HG03196 (cell line): Measurements from ENCODE around the gene TAPT1.
"Not testable (repeated sequence)": the region's sequence is repeated elsewhere in the genome, so short reads cannot be mapped to it uniquely, and the experiment has no call there.

ENCODE experiments used
- ATAC-seq: cut with Tn5 transposase; IDR thresholded peaks from one replicate; pipeline ENCODE4 v1.9.1; 2021; ENCODE audit not compliant: unreplicated experiment

The TAPT1 gene

DNA sequence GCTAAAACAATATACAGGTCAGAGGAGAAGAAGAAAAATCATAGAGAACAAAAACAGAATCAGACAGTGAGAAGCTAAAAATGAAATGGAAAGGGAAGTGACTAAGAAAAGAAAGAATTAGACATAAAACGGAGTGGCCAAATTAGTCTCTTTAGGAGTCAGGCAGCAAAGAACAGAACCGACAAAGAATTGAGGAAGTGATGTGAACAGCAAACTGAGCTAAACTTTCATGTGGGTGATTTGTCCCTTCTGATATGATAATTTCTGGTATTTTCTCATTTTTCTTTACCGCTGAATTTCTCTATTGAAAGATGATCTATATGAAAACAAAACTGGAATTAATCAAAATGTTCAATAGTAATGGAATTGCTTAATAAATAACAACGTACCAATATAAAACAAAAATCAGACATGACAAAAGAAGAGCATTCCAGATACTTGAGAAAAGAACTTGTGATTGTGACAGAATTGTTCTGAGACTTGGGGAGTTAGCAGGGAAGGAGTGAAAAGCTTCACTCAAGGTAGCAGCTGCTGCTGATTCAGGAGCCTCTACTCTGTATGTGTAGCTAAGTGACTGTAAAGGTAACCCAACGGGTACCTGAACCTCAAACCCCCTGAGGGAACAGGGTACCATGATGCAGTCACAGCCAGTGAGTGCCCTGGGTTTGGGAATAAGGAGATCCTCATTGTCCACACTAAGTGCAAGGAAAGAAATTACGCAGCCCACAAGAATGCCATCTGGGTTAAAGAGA, 8.8 kb downstream of the TAPT1 start:
- ATAC-seq, result peak; percentile 65

DNA sequence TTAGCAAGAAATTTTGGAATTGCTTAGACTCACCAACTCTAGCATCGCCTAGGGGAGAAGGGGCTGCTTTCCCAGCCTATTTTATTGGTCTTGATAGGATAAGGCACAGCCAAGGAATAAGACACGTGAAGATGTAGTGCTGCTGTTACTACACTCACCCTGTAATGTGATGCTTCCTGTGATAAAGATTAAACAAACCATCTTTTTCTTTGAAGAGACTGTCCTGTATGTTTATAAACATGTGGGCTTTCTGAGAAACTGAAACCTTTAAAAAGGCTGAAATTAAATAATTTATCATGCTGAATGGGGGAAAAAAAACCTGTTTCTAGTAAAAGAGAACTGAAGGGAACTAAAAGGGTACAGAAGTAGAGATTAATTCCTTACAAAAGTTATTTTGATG, 13.2 kb downstream of the TAPT1 start:
- no peak for ATAC-seq

DNA sequence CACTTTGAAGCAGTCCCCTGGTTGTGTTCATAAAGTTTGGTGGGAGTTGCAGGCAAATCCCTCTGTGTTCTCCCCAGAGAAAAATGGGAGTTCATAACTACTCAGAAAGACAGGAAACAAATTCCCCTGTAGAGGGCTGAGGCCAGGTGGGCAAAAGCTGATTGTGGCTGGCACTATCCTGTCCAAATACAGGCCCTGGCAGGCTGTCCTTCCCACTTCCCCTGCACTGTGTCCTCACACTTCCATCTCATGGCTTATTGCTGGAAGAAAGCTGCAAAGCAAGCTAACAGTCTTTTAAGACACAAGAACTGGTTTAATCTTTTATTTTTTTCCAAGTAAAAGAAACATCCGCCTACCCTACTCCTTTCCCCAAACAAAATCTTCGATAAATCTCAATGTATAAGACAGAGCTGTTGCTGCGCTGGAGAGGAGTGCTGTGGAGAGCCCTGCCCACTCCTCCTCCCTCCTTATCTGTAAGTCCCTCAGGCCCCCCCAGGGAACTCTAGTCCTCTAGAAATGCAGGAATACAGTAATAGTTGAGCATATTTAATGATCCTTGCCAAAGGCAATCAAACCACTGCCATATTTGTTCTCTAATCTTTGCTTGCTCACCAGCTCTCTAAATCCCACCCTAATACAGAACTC, 14.0 kb downstream of the TAPT1 start:
- no peak for ATAC-seq

DNA sequence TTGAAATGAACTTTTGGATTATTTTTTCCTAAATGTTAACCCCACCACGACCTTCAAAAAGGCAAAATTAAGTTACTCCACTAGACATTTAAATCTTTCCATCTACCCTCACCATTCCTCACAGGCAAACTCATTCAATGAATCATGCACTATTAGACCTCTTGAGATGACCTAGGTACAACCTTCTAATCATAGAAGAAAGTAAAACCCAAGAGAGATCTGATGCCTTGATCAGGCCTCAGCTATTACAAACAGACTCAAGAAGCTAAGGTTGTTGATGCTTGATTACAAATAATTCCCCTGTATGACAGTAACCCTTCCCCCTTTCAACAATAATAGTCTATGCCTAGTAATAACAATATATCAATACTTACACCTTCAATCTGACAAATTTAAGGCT, 18.9 kb downstream of the TAPT1 start:
- ATAC-seq, result no peak

DNA sequence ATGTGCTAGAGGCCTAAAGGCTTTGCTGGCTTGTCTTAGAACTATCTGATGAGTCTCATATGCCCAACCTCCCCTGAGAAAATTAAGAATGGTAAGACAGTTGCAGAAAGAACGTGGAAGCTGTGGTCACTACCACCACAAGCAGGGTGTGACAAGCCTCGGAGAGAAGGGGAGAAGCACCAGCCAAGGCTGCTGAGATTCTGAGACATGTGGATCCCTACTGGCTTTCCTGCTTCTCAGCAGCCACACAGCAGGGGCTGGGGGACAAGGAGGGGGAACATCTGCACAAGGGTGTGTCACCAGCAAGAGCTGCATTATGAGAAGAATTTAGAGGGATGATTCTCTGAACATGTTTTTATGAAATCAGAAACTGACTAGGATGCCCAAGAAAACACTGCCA, 19.4 kb downstream of the TAPT1 start:
- no peak for ATAC-seq

DNA sequence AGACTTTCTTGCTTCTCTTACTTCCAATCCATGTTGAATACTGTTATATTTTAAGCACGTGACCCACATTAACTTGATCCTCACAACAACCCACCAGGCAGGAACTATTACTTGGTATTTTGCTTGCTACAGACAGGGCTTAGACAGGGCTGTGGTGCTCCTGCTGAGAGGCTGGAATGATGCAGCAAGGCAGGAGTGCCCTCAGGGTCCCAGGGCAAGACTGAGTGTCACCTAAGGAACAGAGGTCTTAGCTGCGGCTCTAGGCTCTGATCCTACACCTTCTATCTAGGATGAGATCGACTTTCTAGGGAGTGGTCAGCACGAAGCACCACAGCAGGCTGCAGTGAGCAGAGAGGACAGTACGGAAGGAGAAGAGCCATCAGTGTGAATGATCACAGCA, 20.0 kb downstream of the TAPT1 start:
- no peak for ATAC-seq

DNA sequence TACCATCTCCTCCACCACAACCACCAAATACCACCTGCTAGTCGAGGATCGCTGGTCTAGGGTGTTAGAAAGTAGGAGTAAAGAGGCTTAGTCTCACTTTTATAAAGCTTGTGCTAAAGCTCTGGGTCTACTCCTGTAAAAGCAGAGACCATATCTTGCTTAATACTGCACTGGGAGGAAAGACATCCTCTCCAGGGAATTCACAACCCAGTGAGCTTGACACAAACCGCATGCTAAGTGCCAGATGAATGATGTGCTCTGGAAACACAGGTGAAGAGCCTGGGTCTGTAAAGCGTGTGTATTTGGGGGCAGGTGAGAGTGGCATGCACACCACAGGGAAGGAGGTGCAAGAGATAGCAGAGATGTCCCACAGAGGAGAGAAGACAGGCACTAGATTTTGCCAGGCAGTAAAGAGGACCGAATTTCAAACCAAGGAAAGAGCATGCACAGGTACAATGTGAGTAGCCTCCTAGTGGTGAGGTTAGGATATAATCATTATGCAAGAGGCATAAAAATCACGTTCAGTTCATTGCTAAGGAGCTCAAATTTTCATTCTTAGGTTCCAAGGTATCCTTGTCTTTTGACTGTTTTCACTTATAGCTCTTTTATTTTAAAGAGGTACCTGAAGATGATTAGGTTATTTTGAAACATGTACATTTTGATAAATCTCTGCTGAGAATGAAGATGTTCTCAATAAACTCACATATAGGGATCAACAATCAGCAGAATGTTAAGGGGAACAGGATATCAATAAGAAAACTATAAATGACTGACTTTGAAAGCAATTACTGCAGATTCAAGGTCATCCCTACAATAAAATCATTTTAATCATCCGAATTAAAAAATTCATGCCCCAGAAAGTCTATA, 20.7 kb downstream of the TAPT1 start:
- ATAC-seq, result peak; percentile 66

DNA sequence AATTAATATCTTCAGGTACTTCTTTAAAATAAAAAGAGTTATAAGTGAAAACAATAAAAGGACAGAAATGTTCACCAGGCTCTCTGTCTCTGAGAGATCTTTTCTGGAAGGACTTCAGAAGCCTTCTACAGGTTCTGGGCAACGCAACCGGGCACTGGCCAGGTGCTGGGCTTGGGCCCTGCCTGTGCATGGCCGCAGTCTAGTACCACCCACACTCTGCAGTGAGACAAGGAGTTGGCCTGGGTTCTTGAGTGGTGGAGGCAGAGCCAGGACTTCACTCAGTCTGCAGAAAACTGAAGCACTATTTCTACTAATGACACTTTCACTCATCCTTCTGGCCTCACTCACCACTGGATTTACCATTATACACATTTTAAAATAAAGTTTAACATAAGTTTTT, 21.8 kb downstream of the TAPT1 start:
- no peak for ATAC-seq

DNA sequence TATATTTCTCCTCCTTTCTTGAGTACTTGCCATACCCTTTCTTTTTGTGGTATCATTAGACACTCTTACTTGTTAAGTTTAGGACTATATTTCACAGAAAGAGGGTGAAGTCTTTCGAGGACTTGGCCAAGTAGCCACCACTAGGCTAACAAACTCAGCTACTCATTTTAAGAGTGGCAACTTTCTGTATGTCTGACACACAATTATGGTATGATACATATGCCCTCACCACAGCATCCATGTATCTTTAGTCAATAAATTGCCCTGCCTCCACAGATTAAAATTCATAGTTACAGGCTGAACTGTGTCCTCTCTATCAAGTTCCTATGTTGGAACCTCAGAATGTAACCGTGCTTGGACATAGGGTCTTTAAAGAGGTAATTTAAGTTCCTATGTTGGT, 23.2 kb downstream of the TAPT1 start:
- ATAC-seq, result no peak

DNA sequence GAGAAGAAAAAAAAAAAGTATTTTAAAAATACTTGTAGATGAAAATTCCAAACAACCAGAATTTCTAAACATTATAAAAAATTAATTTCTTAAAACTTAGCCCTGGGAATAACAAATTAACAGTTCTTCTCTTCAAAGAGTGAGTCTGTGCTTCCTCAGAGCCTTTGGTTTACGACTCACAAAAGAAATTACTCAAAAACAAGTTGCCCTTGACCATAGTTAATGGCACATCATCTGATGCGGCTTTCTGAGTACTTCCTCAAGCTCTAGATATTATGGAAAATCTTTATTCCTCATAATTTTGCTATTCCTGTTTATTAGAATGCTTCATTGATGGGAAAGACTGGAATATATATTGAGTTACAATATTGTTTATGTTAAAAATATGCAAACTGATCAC, 23.7 kb downstream of the TAPT1 start:
- ATAC-seq, result no peak

DNA sequence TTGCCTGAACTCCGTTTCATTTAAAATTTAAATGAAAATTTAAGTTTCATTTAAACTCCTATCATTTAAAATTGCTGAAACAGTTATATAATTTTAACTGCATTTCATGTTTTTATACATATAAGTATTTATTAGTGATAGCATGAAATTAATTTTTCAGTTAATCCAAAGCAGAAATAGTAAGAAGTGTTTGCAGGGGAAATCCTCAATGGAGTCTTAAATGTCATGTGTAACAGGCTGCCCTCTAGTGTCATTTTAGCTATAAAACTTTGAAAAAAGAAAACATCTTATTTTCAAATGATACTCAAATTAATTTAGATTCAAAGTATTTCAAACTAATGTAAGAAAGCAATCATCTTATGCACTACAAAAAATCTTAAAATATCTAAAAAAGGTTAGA, 27.2 kb downstream of the TAPT1 start:
- no peak for ATAC-seq

DNA sequence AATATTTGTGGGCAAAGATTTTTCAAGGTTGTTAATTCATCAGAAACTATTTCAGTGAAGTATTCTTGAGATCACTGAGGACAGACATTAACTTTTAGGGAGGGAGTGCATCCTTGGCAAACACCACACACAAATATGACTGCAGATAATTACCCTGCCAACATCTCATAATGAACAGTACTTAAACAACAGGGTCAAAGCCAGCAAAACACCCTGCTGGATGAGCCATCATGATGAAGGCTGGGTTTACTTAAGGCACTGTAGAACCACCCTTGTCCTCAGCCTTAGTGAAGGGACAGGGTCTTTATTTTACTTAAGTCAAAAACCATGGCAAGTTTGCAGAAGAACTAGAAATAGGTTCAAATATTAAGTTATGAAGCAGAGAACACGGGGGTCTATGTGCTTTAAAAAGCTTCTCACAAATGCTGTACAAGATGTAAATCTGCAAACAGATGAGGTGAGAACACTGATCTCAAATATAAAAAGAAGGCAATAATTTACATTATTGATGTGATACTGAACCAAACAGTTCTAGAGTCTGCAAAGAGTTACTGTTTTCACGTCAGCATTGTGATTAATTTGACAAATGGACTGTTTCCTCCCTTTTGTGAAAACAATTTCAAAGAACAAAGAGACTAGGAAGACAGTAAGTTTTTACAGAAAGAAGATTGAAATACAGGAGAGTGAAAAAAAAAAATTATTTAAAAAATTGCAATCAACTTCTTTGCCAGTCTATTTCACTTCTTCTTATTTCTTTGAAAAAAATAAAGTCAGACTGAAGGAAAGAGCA, 28.2 kb downstream of the TAPT1 start:
- no peak for ATAC-seq

DNA sequence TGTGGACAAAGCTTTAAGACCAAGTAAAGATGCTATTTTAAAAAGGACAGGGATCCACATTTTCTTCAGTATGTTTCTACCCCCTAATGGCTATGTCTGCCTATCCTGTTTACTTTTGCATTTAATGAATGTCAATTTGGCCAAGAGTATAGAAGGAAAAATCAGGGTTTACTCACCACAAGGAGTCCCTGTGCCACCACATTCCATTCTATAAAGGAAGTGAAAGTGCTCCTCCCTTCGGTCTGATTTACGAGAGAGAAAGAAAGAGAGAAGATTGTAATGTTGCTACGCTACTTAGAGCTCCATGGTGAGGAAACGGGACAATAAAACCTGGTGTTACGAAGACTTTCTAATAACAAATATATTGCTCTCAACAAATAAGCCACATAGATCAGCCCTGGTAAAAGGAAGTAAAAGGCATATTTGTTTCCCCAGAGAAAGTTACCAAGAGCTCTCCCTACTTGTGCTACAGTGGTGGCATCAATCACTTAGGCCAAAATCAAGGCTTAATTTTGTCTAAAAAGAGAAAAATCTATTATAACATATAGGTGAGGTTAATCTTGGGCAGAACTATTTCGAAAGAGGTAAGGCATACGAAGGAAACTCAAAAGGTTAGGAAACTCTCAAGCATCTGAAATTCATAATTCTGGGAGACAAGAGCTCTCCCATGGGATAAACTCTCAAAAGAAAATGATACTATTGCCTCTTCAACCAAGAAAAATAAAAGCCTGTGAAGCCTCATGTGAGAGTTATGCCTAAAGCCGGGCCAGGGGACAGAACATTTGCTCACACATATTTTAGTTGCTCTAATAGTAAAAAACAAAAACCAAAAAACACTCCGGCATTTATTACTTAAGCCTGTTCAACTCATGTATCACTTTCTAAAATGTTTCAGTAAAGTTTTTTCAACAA, 29.5 kb downstream of the TAPT1 start:
- ATAC-seq, result peak; percentile 76

DNA sequence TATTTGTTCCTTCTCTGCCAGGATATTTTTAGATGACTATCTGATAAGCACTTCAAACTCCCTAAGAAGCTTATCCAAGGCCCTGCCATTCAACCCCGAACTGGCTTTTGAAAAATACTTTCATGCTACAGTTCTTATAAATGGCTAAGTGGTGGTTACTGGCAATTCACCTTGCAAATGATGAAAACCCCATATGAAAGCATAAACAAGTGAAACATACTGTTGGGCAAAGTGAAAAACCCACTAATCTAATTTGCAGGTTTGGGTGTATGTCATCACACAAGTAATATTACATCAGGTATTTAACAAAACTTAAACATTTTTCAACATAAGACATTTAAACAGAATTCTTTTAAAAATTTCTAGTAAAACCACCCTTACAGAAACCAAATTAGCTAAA, 31.1 kb downstream of the TAPT1 start:
- ATAC-seq, result no peak

DNA sequence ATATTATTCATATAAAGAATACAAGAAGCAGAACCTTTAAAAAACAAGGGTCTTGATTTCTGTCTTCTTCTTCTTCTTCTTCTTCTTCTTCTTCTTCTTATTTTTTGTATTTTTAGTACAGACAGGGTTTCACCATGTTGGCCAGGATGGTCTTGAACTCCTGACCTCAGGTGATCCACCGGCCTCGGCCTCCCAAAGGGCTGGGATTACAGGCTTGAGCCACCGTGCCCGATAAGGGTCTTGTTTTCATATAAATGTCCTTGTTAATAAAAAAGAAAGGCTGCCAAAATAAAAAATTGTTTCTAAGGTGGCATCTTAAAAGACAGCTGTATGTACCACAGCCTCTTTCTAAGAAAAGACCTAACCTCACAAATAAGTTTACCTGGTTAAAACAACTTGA, 31.5 kb downstream of the TAPT1 start:
- not testable (repeated sequence) for ATAC-seq

DNA sequence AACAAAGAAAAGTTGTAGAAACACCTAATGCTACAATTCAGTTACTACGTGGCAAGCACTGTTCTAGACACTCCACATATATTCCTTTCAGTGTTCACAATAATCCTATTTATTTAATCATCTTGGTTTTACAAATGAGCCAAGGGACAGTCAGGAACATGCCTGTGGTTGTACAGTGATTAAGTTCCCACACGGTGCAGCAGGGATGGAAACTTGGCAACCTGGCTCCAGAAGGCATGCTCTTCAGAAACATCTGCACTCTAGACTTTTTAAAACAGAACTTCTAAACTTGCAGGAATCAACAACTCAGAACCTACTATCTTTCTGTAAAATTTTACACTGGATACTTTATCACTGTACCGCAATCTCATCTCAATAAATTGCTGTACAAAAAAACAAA, 32.1 kb downstream of the TAPT1 start:
- no peak for ATAC-seq

DNA sequence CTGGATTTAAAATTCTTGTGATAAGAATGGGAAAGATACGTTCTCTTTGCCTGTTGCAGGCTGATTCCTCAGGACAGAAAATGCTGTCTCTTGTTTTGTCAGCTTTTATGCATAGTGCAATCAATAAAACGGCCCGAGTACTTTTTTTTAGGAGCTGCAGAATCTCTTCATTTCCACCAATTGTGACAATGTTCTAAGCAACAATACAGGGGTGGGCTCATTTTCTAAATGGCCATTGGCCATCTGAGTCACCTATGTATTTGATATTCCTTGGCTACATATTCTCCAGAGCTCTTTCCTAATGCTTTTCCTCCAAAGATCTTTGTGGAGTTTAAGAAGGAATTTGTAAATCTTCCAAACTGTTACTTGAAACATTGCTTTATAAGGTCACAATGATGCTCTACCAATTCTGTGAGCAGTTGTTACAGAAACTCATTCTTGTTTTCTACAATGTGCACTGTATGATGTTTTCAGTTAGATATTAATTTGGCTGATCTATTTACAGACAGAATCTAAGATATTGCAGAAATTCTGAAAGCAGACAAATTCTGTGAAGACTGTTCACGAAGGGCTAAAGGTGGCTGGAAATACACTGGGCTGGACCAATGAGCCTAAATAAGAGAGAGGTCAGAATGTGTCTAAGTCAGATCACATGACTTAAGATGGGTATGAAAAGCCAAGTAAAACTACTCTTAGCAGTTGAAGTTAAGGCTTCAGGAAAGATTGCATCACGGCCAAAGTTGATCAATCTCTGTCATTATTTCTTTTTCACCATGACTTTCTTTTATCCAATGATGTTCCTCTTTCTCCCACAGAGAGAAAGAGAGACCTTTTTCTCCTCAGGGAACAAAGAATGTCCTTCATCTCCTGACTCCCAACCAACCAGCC, 33.4 kb downstream of the TAPT1 start:
- no peak for ATAC-seq

DNA sequence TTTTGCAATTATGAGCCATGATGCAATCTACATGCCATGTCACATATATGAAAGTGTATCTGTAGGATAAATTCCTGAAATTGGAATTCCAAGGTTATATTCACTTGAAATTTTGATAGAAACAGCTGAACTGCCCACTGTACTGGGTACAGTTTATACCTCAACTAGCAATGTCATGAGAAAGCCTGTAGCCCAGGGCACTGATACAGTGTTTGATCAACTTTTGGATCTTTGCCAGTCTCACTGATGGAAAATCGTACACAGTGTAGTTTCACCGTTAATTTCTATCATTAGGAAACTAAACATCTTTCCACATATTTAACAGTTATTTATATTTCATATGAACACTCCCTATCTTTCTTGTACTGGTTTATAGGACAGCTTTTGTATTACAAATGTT, 34.2 kb downstream of the TAPT1 start:
- ATAC-seq, result no peak

DNA sequence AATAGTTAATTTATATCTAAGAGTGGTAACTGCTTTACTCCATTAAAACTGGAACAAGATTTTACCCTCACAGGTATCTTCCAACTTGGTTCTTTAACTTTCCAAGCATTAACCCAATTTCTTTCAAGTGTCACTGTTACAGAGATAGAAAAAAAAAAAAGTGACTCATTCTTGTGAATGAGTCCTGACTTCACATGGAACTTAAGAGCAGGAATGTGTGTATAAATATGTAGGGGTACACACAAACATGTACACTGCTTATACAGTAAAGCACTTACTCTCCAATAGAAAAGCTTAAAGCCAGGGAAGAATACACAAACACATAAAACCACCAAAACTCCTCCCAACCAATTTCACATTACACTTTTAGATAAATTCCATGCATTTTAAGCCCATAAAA, 38.8 kb downstream of the TAPT1 start:
- no peak for ATAC-seq
